CD4-positive, alpha-beta T cell (primary cell): ENCODE results near the gene ACACA. TPM values are rescaled to one million over a fixed set of nuclear protein-coding genes. Genes with fewer than 3 reads are reported as not detected.
"Not testable (repeated sequence)": the region's sequence is repeated elsewhere in the genome, so short reads cannot be mapped to it uniquely, and the experiment has no call there.

ENCODE experiments used
- ATAC-seq: fragments of 200-7000 bp; cut with Tn5 transposase; one replicate; pipeline ENCODE4 v1.10.0; 2022; ENCODE audit warnings: mild to moderate bottlenecking; ENCODE audit not compliant: poor library complexity
- CTCF ChIA-PET: fragments of 350-600 bp; sonication (Branson Sonifier 250); formaldehyde crosslinking; loops from one replicate; lab custom pipeline; 2021; ENCODE audit warnings: antibody characterized with exemption, inconsistent platforms; lab: Charles Lee
- POLR2A ChIA-PET: fragments of 350-600 bp; sonication (Branson Sonifier 250); formaldehyde crosslinking; loops from one replicate; lab custom pipeline; 2021; ENCODE audit warnings: antibody characterized with exemption, inconsistent platforms; lab: Charles Lee
- DNase-seq, 14 experiments: peaks; one replicate each; pipeline ENCODE4 v3.0.0-alpha.2; 2013 to 2020; ENCODE audit warnings: mixed read lengths in 2 of 14
- H3K27ac ChIP-seq, 2 donors: one replicate each; pipeline versions ENCODE4 v1.5.1 to v1.7.0; 2013; ENCODE audit warnings: low read length in 2 of 2, low read depth in 1 of 2, mild to moderate bottlenecking in 1 of 2
- H3K27me3 ChIP-seq, 2 experiments: 1 replicate in 1 of 2; 2 replicates in 1 of 2; pipeline versions ENCODE4 v1.6.1 to v1.7.0; 2013; ENCODE audit warnings: low read length in 2 of 2, control low read depth in 1 of 2, mild to moderate bottlenecking in 1 of 2, moderate library complexity in 1 of 2; ENCODE audit not compliant: insufficient read depth in 2 of 2, control insufficient read depth in 1 of 2
- H3K36me3 ChIP-seq: one replicate; pipeline ENCODE4 v1.6.1; 2013; ENCODE audit warnings: low read length, control low read depth; ENCODE audit not compliant: insufficient read depth
- H3K4me1 ChIP-seq: one replicate; pipeline ENCODE4 v1.6.1; 2013; ENCODE audit warnings: low read length, control low read depth; ENCODE audit not compliant: insufficient read depth
- H3K4me3 ChIP-seq: one replicate; pipeline ENCODE4 v1.5.1; 2013; ENCODE audit warnings: mild to moderate bottlenecking, low read length, moderate library complexity
- H3K9me3 ChIP-seq, 2 experiments: 1 replicate in 1 of 2; 2 replicates in 1 of 2; pipeline versions ENCODE4 v1.6.1 to v1.7.0; 2013; ENCODE audit warnings: low read length in 2 of 2, mild to moderate bottlenecking in 2 of 2, control low read depth in 1 of 2, moderate library complexity in 1 of 2; ENCODE audit not compliant: control insufficient read depth in 1 of 2, insufficient read depth in 1 of 2
- H3K27ac Mint-ChIP-seq: one replicate; pipeline ENCODE4 v1.8.0; 2020; ENCODE audit warnings: mixed read lengths
- H3K27me3 Mint-ChIP-seq: one replicate; pipeline ENCODE4 v1.8.0; 2021; ENCODE audit warnings: mixed read lengths
- H3K36me3 Mint-ChIP-seq: one replicate; pipeline ENCODE4 v1.8.0; 2021; ENCODE audit warnings: low read depth, mixed read lengths
- H3K4me1 Mint-ChIP-seq: one replicate; pipeline ENCODE4 v1.8.0; 2021; ENCODE audit warnings: low read depth, mixed read lengths
- H3K4me3 Mint-ChIP-seq: one replicate; pipeline ENCODE4 v1.8.0; 2020; ENCODE audit warnings: mild to moderate bottlenecking, mixed read lengths
- H3K9me3 Mint-ChIP-seq: one replicate; pipeline ENCODE4 v1.8.0; 2020; ENCODE audit warnings: mixed read lengths
- CTCF ChIP-seq: fragments of 200-600 bp; IDR thresholded peaks from one replicate; pipeline ENCODE4 v1.8.0; 2022; ENCODE audit warnings: antibody characterized with exemption, mild to moderate bottlenecking
- intact Hi-C, 2 experiments: fragments of 100-400 bp; cut with DNase I in 1 of 2; cut with micrococcal nuclease in 1 of 2; formaldehyde crosslinking; loops; one replicate each; pipeline versions ENCODE4 v1.15.1 to v1.9.0; 2023 to 2025; cut with DNase I, micrococcal nuclease
- total RNA-seq, 174 experiments: library from RNA in 2 of 174; stranded (reverse) in 2 of 174; gene quantifications; one replicate each; pipeline ENCODE4 v1.2.3 and lab custom pipeline; 2021 to 2026

The ACACA gene
- total RNA-seq, 2 experiments from 2014 or later, result 26.0 to 28.9 TPM

DNA sequence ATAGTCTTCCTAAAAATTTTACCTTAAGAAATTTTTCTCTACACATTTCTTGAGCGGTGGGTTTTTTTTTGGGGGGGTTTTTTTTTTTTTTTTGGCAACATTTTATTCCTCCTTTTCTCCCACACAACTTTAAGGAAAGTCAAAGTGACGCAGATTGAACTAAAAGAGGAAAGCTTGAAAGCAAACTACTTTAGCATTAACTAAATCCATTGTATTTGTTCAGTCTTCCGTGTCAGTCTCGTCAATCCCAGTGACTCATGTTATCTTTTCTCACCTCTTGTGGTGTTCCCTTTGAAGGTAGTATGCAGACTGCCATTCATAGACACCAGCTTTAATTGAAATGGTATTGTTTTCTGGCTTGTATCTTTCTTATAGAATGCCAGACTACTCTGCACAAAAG lies 39.4 kb upstream of the ACACA start:
- H3K4me1 ChIP-seq, result no peaks in the 10 kb centered on the region
- TF ChIP-seq CTCF, result no peak
- Mint-ChIP-seq H3K9me3 (no peaks in the 10 kb centered on the region), H3K27me3 (no peaks in the 10 kb centered on the region), H3K36me3 (peaks cover 80% of the 10 kb centered on the region), H3K4me3 (no peak overlapping the region), H3K4me1 (no peaks in the 10 kb centered on the region), H3K27ac (no peak overlapping the region)
- H3K27ac ChIP-seq, result no peak overlapping the region
- no peak overlapping the region for H3K4me3 ChIP-seq
- H3K27me3 ChIP-seq, result no peaks in the 10 kb centered on the region
- intact Hi-C loops, result no loop called here
- CTCF ChIA-PET, result interaction anchor here (1.0 kb wide), 1 partner anchor 20 kb away, joined by 3 read pairs; no protein-coding TSS in a partner anchor
- ATAC-seq (no peak), DNase-seq (no peak)
- POLR2A ChIA-PET, result no interaction called here
- peaks cover 75% of the 10 kb centered on the region for H3K36me3 ChIP-seq
- no peaks in the 10 kb centered on the region for H3K9me3 ChIP-seq

GRCh38 chr17:37441369-37442014 lies 34.9 kb upstream of the ACACA start:
- H3K27me3 ChIP-seq, H3K4me1 ChIP-seq, H3K27ac Mint-ChIP-seq, H3K27ac ChIP-seq, DNase-seq, H3K27me3 Mint-ChIP-seq, H3K9me3 Mint-ChIP-seq, H3K4me1 Mint-ChIP-seq, POLR2A ChIA-PET, H3K4me3 Mint-ChIP-seq, ATAC-seq, H3K9me3 ChIP-seq, H3K4me3 ChIP-seq, intact Hi-C loops: not testable (repeated sequence)
- CTCF ChIA-PET, result interaction anchor here (0.7 kb wide), 1 partner anchor 65 kb away, joined by 4 read pairs; no protein-coding TSS in a partner anchor
- peaks cover 89% of the 10 kb centered on the region for H3K36me3 Mint-ChIP-seq
- peaks cover 78% of the 10 kb centered on the region for H3K36me3 ChIP-seq

- intact Hi-C loops, result no loop called here
- ChIA-PET POLR2A (no interaction called here), CTCF (no interaction called here)
- Mint-ChIP-seq H3K36me3 (peaks cover 88% of the 10 kb centered on the region), H3K4me1 (no peaks in the 10 kb centered on the region), H3K27ac (no peak overlapping the region), H3K9me3 (no peaks in the 10 kb centered on the region), H3K27me3 (no peaks in the 10 kb centered on the region), H3K4me3 (no peak overlapping the region)
- H3K36me3 ChIP-seq, result peaks cover 75% of the 10 kb centered on the region
- H3K4me1 ChIP-seq, result no peaks in the 10 kb centered on the region
- no peaks in the 10 kb centered on the region for H3K27me3 ChIP-seq
- no peaks in the 10 kb centered on the region for H3K9me3 ChIP-seq
- H3K27ac ChIP-seq, result no peak overlapping the region
- no peak for DNase-seq
- no peak for ATAC-seq
- H3K4me3 ChIP-seq, result no peak overlapping the region
- TF ChIP-seq CTCF, result no peak
These were observed 33.8 kb upstream of the ACACA start for GRCh38 chr17:37440424-37440823.

DNA sequence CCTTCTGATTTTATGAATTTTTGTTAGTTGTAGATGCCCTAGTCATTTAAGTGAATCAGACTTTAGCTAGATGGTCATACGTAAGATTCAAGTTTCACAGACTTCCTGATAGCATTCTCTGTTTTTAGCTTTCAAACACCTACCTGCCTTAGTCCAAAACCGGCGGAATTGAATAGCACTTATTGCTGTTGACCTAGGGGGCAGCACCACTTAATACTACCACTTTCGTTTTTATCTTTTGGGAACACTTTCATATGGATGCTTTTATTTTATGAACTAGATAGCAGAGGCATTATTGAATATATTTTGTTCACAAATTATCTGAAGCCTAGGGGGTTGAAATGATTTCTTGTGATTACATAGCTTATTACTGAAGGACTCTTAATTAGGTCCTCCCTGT lies 31.5 kb upstream of the ACACA start:
- Histone ChIP-seq H3K9me3 (no peaks in the 10 kb centered on the region), H3K4me1 (no peaks in the 10 kb centered on the region), H3K27me3 (no peaks in the 10 kb centered on the region), H3K4me3 (no peak overlapping the region), H3K36me3 (peaks cover 61% of the 10 kb centered on the region), H3K27ac (no peak overlapping the region)
- no peak for TF ChIP-seq CTCF
- Mint-ChIP-seq H3K9me3 (no peaks in the 10 kb centered on the region), H3K27me3 (no peaks in the 10 kb centered on the region), H3K4me3 (no peak overlapping the region), H3K36me3 (peaks cover 79% of the 10 kb centered on the region), H3K4me1 (no peaks in the 10 kb centered on the region), H3K27ac (no peak overlapping the region)
- ATAC-seq, result no peak
- CTCF ChIA-PET, result no interaction called here
- intact Hi-C loops, result no loop called here
- POLR2A ChIA-PET, result no interaction called here
- DNase-seq, result no peak
